ENCODE data around the gene WNT3A.

Gene WNT3A

GRCh38 chr1:228009116-228009827 lies 2.5 kb downstream of the WNT3A start:
- TF ChIP-seq CTCF (IDR thresholded peaks at IDR 0.05; ENCODE audit: insufficient read depth, low read length, missing control alignments): no peak
- no peak overlapping the region for H3K4me3 ChIP-seq (ENCODE audit: low read depth, low read length)
- CTCF ChIA-PET: interaction anchor here (2.1 kb wide), 1 partner anchor 9 kb away, joined by 5 read pairs; no protein-coding TSS in a partner anchor
- no peak for DNase-seq (ENCODE audit: low read depth, low spot score)
- POLR2A ChIA-PET: no interaction called here

DNA sequence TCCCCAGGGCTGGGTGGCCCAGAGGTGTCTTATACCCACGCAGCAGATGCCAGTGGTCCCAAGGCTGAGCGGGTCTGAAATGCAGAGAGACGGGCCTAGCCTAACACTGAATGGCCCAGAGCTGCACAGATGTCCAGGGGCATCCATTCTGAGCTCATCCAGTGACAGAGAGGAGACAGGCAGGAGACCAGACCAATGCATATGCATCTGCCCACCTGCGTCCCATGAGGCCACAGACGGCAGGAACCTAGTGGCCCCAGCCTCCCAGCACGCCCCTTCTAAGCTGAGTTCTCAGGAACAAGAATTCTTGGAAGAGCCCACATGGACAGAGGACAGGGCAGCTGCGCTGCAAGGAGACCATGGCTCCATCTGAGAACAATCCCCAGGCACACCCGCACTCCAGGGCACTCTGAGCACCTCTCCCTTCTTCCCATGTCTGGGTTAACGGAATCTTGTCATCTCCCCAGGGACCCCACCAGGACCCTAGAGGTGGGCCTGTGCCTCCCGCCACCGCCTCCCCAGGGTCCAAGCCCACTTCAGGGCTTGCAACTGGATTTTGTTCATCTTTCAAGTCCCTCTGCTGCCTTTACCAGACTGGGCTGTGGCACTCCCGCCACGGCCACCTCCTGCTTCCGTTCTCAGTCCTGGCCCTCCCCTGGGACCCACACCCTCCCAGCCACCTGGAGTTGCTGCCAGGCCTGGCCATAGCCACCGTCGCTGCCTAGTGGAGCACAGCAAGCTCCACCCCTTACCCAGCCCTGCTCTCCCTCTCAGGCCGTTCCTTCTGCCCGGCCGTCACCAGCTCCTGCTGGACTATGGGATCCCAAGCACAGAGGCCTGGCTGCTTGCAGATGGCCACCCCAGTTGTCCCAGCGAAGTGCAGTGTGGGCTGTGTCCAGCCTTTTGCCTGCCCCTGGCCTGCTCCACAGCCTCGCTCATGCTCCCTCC lies 3.3 kb downstream of the WNT3A start:
- ChIA-PET CTCF (interaction anchor here (2.1 kb wide), 1 partner anchor 10 kb away, joined by 5 read pairs; no protein-coding TSS in a partner anchor), POLR2A (no interaction called here)
- H3K4me3 ChIP-seq (ENCODE audit: low read depth, low read length): no peak overlapping the region

GRCh38 chr1:228010921-228011320 lies 4.1 kb downstream of the WNT3A start:
- ChIA-PET POLR2A (no interaction called here), CTCF (interaction anchor here (2.1 to 2.3 kb wide), 2 partner anchors 8 to 11 kb away, joined by 5 to 8 read pairs; no protein-coding TSS in a partner anchor)
- DNase-seq (ENCODE audit: low read depth, low spot score): no peak

More for the DNA sequence above, 3.3 kb downstream of the WNT3A start:
- DNase-seq (ENCODE audit: low read depth, low spot score): no peak
- no peak for TF ChIP-seq CTCF (IDR thresholded peaks at IDR 0.05; ENCODE audit: insufficient read depth, low read length, missing control alignments)

GRCh38 chr1:228011721-228012311 lies 5.0 kb downstream of the WNT3A start:
- DNase-seq (ENCODE audit: low read depth, low spot score): no peak
- TF ChIP-seq CTCF (IDR thresholded peaks at IDR 0.05; ENCODE audit: insufficient read depth, low read length, missing control alignments): no peak
- H3K4me3 ChIP-seq (ENCODE audit: low read depth, low read length): no peak overlapping the region
- ChIA-PET POLR2A (no interaction called here), CTCF (interaction anchor here (1.4 to 2.3 kb wide), 2 partner anchors 9 to 12 kb away, joined by 3 to 8 read pairs; no protein-coding TSS in a partner anchor)

More at GRCh38 chr1:228010921-228011320, 4.1 kb downstream of the WNT3A start:
- H3K4me3 ChIP-seq (ENCODE audit: low read depth, low read length): no peak overlapping the region
- TF ChIP-seq CTCF (IDR thresholded peaks at IDR 0.05; ENCODE audit: insufficient read depth, low read length, missing control alignments): no peak

DNA sequence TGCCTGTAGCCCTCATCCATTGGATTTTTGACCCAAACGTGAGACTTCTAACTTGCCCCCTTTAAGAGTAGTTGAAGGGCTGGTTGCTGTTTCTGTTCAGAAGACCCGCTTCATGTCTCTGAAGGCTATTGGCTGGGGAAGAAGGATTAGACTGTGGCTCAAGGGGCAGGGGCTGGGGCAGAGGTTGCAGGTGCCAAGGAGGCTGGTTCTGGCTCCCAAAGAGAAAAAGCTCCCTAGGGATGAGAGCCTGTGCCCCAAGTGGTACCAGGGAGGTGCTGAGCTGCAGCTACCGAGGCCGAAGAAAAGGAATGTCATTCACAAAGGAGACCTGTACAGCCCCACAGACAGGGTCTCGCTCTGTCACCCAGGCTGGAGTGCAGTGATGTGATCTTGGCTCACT lies 5.8 kb downstream of the WNT3A start:
- no peak overlapping the region for H3K4me3 ChIP-seq (ENCODE audit: low read depth, low read length)
- ChIA-PET CTCF (interaction anchor here (1.4 to 2.3 kb wide), 2 partner anchors 10 to 13 kb away, joined by 3 to 8 read pairs; no protein-coding TSS in a partner anchor), POLR2A (no interaction called here)
- no peak for DNase-seq (ENCODE audit: low read depth, low spot score)
- no peak for TF ChIP-seq CTCF (IDR thresholded peaks at IDR 0.05; ENCODE audit: insufficient read depth, low read length, missing control alignments)

All from AG04449 (cell line).